ENCODE results near the gene ZBTB11.
"Not testable (repeated sequence)": the region's sequence is repeated elsewhere in the genome, so short reads cannot be mapped to it uniquely, and the experiment has no call there.

The ZBTB11 gene

GRCh38 chr3:101613014-101613413 lies 63.9 kb downstream of the ZBTB11 start:
- DNase-seq: not testable (repeated sequence)

GRCh38 chr3:101611023-101611422 lies 65.9 kb downstream of the ZBTB11 start:
- DNase-seq: no peak

GRCh38 chr3:101605398-101605797 lies 71.5 kb downstream of the ZBTB11 start:
- not testable (repeated sequence) for DNase-seq

- DNase-seq: no peak
Measured at GRCh38 chr3:101603184-101603583, 73.7 kb downstream of the ZBTB11 start.

GRCh38 chr3:101602731-101603130 lies 74.2 kb downstream of the ZBTB11 start:
- DNase-seq: no peak

All from hippocampal formation (tissue), 2 donors.